Measurements from ENCODE around the gene CFAP68.
A peak's percentile ranks its signal among the peaks of the same experiment; 100 is the strongest.
"Not testable (repeated sequence)": the region's sequence is repeated elsewhere in the genome, so short reads cannot be mapped to it uniquely, and the experiment has no call there.

Gene CFAP68

GRCh38 chr11:111870522-111870885 lies 8.8 kb upstream of the CFAP68 start:
- no peak for DNase-seq (ENCODE audit: low read depth in 2 of 2, low spot score in 1 of 2)

GRCh38 chr11:111870886-111871692 lies 8.3 kb upstream of the CFAP68 start, which contains the start of gene ALG9:
ALG9 (minus strand) TSS chr11:111871581; CDS start chr11:111871482, 99 bp downstream.
- peak; percentile 75 to 78 for DNase-seq (ENCODE audit: low read depth in 2 of 2, low spot score in 1 of 2)

GRCh38 chr11:111871693-111872161 lies 7.6 kb upstream of the CFAP68 start:
- no peak for DNase-seq (ENCODE audit: low read depth in 2 of 2, low spot score in 1 of 2)

GRCh38 chr11:111878385-111878848 lies 924 bp upstream of the CFAP68 start:
- no peak for DNase-seq (ENCODE audit: low read depth in 2 of 2, low spot score in 1 of 2)

- no peak for DNase-seq (ENCODE audit: low read depth in 2 of 2, low spot score in 1 of 2)
These were observed 258 bp downstream of the CFAP68 start for GRCh38 chr11:111879637-111879960.

- no peak for DNase-seq (ENCODE audit: low read depth in 2 of 2, low spot score in 1 of 2)
These were observed 2.9 kb downstream of the CFAP68 start for GRCh38 chr11:111882202-111882601.

- DNase-seq (ENCODE audit: low read depth in 2 of 2, low spot score in 1 of 2): not testable (repeated sequence)
These were observed 5.7 kb downstream of the CFAP68 start for GRCh38 chr11:111885053-111885452.

GRCh38 chr11:111886032-111886431 lies 6.7 kb downstream of the CFAP68 start:
- no peak for DNase-seq (ENCODE audit: low read depth in 2 of 2, low spot score in 1 of 2)

- no peak for DNase-seq (ENCODE audit: low read depth in 2 of 2, low spot score in 1 of 2)
These were observed 7.5 kb downstream of the CFAP68 start for GRCh38 chr11:111886844-111887243.

GRCh38 chr11:111905411-111905810 lies 26.1 kb downstream of the CFAP68 start:
- DNase-seq (ENCODE audit: low read depth in 2 of 2, low spot score in 1 of 2): no peak

GRCh38 chr11:111906680-111907079 lies 27.3 kb downstream of the CFAP68 start:
- no peak for DNase-seq (ENCODE audit: low read depth in 2 of 2, low spot score in 1 of 2)

- DNase-seq (ENCODE audit: low read depth in 2 of 2, low spot score in 1 of 2): no peak
These were observed 29.4 kb downstream of the CFAP68 start for GRCh38 chr11:111908639-111909305.

- DNase-seq (ENCODE audit: low read depth in 2 of 2, low spot score in 1 of 2): no peak
These were observed 30.0 kb downstream of the CFAP68 start for GRCh38 chr11:111909378-111909777.

GRCh38 chr11:111910676-111911562 lies 31.6 kb downstream of the CFAP68 start:
- DNase-seq (ENCODE audit: low read depth in 2 of 2, low spot score in 1 of 2): no peak

- no peak for DNase-seq (ENCODE audit: low read depth in 2 of 2, low spot score in 1 of 2)
These were observed 32.4 kb downstream of the CFAP68 start, which contains the start of gene CRYAB for GRCh38 chr11:111911563-111912401. CRYAB (minus strand) TSS chr11:111911770; CDS start chr11:111911724, 46 bp downstream.

GRCh38 chr11:111912535-111912934 lies 33.2 kb downstream of the CFAP68 start, which contains the start of gene HSPB2:
HSPB2 (plus strand) TSS chr11:111912734; CDS start chr11:111912830, 96 bp downstream.
- DNase-seq (ENCODE audit: low read depth in 2 of 2, low spot score in 1 of 2): no peak

- no peak for DNase-seq (ENCODE audit: low read depth in 2 of 2, low spot score in 1 of 2)
These were observed 33.9 kb downstream of the CFAP68 start for GRCh38 chr11:111913031-111913861.

- DNase-seq (ENCODE audit: low read depth in 2 of 2, low spot score in 1 of 2): no peak
These were observed 34.7 kb downstream of the CFAP68 start for GRCh38 chr11:111913997-111914396.

GRCh38 chr11:111916768-111917167 lies 37.4 kb downstream of the CFAP68 start:
- DNase-seq (ENCODE audit: low read depth in 2 of 2, low spot score in 1 of 2): no peak

Data from stimulated activated CD8-positive, alpha-beta memory T cell treated with anti-CD3 and anti-CD28 coated beads, Interleukin-4, amount 100 ng/mL, for 1 hour (primary cell).